HepG2 (cell line): ENCODE data around the gene ADAMTS16. TPM values are rescaled to one million over a fixed set of nuclear protein-coding genes. Genes with fewer than 3 reads are reported as not detected.
A peak's percentile ranks its signal among the peaks of the same experiment; 100 is the strongest.

Source experiments
- AGO2 ChIP-seq: fragments of 200-400 bp; formaldehyde crosslinking; optimal IDR thresholded peaks from 2 replicates; pipeline ENCODE3; 2017; ENCODE audit warnings: mild to moderate bottlenecking, low read depth, low read length, moderate library complexity
- CBX2 ChIP-seq, 2 experiments: fragments of 200-600 bp in 1 of 2; sonication (generic); formaldehyde crosslinking in 1 of 2; IDR thresholded peaks; 2 replicates each; pipeline versions ENCODE4 v1.7.0 to v1.8.1; 2018 to 2022; ENCODE audit warnings: low read depth in 2 of 2, low read length in 1 of 2, mild to moderate bottlenecking in 1 of 2, missing genetic modification reagents in 1 of 2
- ERF ChIP-seq: IDR thresholded peaks from 2 replicates; pipeline ENCODE4 v1.6.1; 2018; ENCODE audit warnings: missing biosample characterization, missing genetic modification reagents
- FOXK1 ChIP-seq: sonication (generic); formaldehyde crosslinking; IDR thresholded peaks from 2 replicates; pipeline ENCODE4 v1.4.0; 2020; ENCODE audit warnings: low read depth, missing genetic modification reagents, borderline replicate concordance
- IKZF1 ChIP-seq: fragments of 450-650 bp; IDR thresholded peaks from 2 replicates; pipeline ENCODE4 v1.7.1; 2016
- NFRKB ChIP-seq: fragments of 450-650 bp; IDR thresholded peaks from 2 replicates; pipeline ENCODE4 v1.6.1; 2017
- NRL ChIP-seq: sonication (generic); formaldehyde crosslinking; IDR thresholded peaks from 2 replicates; pipeline ENCODE4 v1.5.0; 2020; ENCODE audit warnings: missing genetic modification reagents, mild to moderate bottlenecking, moderate library complexity, borderline replicate concordance
- RFX1 ChIP-seq: fragments of 450-650 bp; IDR thresholded peaks from 2 replicates; pipeline ENCODE4 v1.6.1; 2017
- RNF2 ChIP-seq: fragments of 450-650 bp; conservative IDR thresholded peaks from 2 replicates; pipeline ENCODE4 v1.6.1; 2016; ENCODE audit warnings: low read depth
- SETDB1 ChIP-seq: sonication (generic); formaldehyde crosslinking; IDR thresholded peaks from 2 replicates; pipeline ENCODE4 v1.5.1; 2020; ENCODE audit warnings: missing genetic modification reagents, mild to moderate bottlenecking, borderline replicate concordance
- WIZ ChIP-seq: sonication (generic); formaldehyde crosslinking; IDR thresholded peaks from 2 replicates; pipeline ENCODE4 v1.5.1; 2020; ENCODE audit warnings: mild to moderate bottlenecking, missing genetic modification reagents
- ZBTB7A ChIP-seq: sonication (generic); formaldehyde crosslinking; IDR thresholded peaks from 2 replicates; pipeline ENCODE4 v1.8.0; 2022; ENCODE audit warnings: mild to moderate bottlenecking, missing genetic modification reagents
- ZFP82 ChIP-seq: sonication (generic); formaldehyde crosslinking; IDR thresholded peaks from 2 replicates; pipeline ENCODE4 v1.5.1; 2020; ENCODE audit warnings: mild to moderate bottlenecking, missing genetic modification reagents, borderline replicate concordance
- ZNF234 ChIP-seq: sonication (generic); formaldehyde crosslinking; conservative IDR thresholded peaks from 2 replicates; pipeline ENCODE4 v1.5.1; 2020; ENCODE audit warnings: mild to moderate bottlenecking, missing genetic modification reagents
- ZNF263 ChIP-seq: sonication (generic); formaldehyde crosslinking; IDR thresholded peaks from 2 replicates; pipeline ENCODE4 v1.4.0; 2020; ENCODE audit warnings: missing genetic modification reagents
- ZNF556 ChIP-seq: sonication (generic); formaldehyde crosslinking; IDR thresholded peaks from 2 replicates; pipeline ENCODE4 v1.4.0; 2020; ENCODE audit warnings: mild to moderate bottlenecking, missing genetic modification reagents, borderline replicate concordance
- ZNF569 ChIP-seq: sonication (generic); formaldehyde crosslinking; IDR thresholded peaks from 2 replicates; pipeline ENCODE4 v1.5.0; 2020; ENCODE audit warnings: mild to moderate bottlenecking, missing genetic modification reagents, moderate library complexity, borderline replicate concordance
- ZNF724P ChIP-seq: sonication (generic); formaldehyde crosslinking; IDR thresholded peaks from 2 replicates; pipeline ENCODE4 v1.8.0; 2022; ENCODE audit warnings: missing genetic modification reagents, borderline replicate concordance
- polyA plus RNA-seq, 8 experiments: library from polyadenylated mRNA; depleted of rRNA in 3 of 8; stranded (reverse) in 7 of 8; unstranded in 1 of 8; fragments of >200 nt; fragmentation: Illumina TruSeq in 4 of 8; extraction: Trizol in 4 of 8; gene quantifications; 2 replicates each; pipeline versions ENCODE4 v1.2.1 to v1.2.3, GENCODE V29; 2011 to 2016; ENCODE audit warnings: low read depth in 4 of 8, missing spikeins in 1 of 8, mixed read lengths in 1 of 8; ENCODE audit not compliant: insufficient read depth in 1 of 8
- total RNA-seq, 5 experiments: library from RNA; depleted of rRNA; stranded (reverse); fragments of >200 nt; fragmentation: Illumina TruSeq; extraction: Trizol; gene quantifications; 2 replicates each; pipeline ENCODE4 v1.2.3, GENCODE V29; 2016; ENCODE audit warnings: low read depth in 1 of 5
- TF ChIP-seq, protein P1 (sequence below): sonication (generic); formaldehyde crosslinking; conservative IDR thresholded peaks from 2 replicates; pipeline ENCODE4 v1.8.1; 2023; ENCODE audit warnings: missing genetic modification reagents
- TF ChIP-seq, protein P2 (sequence below): sonication (generic); formaldehyde crosslinking; IDR thresholded peaks from 2 replicates; pipeline ENCODE4 v1.9.0; 2021; ENCODE audit warnings: missing genetic modification reagents, borderline replicate concordance
- TF ChIP-seq, protein P3 (sequence below): sonication (generic); formaldehyde crosslinking; IDR thresholded peaks from 2 replicates; pipeline ENCODE4 v1.4.0; 2020; ENCODE audit warnings: missing genetic modification reagents
- TF ChIP-seq, protein P4 (sequence below): IDR thresholded peaks from 2 replicates; pipeline ENCODE4 v1.6.1; 2016; ENCODE audit warnings: low read depth
- TF ChIP-seq, protein P5 (sequence below): sonication (generic); formaldehyde crosslinking; IDR thresholded peaks from 2 replicates; pipeline ENCODE4 v1.5.0; 2020; ENCODE audit warnings: missing genetic modification reagents
- TF ChIP-seq, protein P6 (sequence below): sonication (generic); formaldehyde crosslinking; IDR thresholded peaks from 2 replicates; pipeline ENCODE4 v1.8.1; 2023; ENCODE audit warnings: mild to moderate bottlenecking, missing genetic modification reagents, borderline replicate concordance

The ADAMTS16 gene
- total and polyA plus RNA-seq, 2 of the 13 experiments (the other 11 are each of a cell fraction or from before 2014, with no cell fraction given): 0.02 to 0.03 TPM

DNA sequence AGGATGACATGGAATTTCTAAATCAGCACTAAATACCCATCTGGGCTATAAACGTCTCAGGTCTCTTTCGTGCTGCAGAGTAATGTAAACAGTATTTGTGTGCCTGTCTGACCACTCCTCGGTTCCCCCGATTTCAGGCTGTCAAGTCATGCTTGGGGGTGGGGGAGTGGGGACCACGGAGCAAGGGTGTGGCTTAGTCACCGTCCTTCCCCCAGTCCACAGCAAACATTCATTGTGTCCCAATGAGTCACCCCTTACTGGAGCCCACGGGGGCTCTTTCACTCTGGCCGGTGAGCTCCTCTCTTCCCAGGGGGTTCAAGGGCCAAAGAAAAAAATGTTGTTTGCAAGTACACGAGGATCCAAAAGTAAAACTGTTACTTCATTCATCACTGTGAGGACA, 210.0 kb downstream of the ADAMTS16 start (continued):
- TF ChIP-seq, protein P1, sequence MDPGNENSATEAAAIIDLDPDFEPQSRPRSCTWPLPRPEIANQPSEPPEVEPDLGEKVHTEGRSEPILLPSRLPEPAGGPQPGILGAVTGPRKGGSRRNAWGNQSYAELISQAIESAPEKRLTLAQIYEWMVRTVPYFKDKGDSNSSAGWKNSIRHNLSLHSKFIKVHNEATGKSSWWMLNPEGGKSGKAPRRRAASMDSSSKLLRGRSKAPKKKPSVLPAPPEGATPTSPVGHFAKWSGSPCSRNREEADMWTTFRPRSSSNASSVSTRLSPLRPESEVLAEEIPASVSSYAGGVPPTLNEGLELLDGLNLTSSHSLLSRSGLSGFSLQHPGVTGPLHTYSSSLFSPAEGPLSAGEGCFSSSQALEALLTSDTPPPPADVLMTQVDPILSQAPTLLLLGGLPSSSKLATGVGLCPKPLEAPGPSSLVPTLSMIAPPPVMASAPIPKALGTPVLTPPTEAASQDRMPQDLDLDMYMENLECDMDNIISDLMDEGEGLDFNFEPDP (CRISPR knock-in tag): no peak
- TF ChIP-seq RFX1: no peak
- TF ChIP-seq ZNF724P (CRISPR knock-in tag): no peak
- no peak for TF ChIP-seq ZNF234 (CRISPR knock-in tag)
- no peak for TF ChIP-seq NFRKB
- TF ChIP-seq, protein P2, sequence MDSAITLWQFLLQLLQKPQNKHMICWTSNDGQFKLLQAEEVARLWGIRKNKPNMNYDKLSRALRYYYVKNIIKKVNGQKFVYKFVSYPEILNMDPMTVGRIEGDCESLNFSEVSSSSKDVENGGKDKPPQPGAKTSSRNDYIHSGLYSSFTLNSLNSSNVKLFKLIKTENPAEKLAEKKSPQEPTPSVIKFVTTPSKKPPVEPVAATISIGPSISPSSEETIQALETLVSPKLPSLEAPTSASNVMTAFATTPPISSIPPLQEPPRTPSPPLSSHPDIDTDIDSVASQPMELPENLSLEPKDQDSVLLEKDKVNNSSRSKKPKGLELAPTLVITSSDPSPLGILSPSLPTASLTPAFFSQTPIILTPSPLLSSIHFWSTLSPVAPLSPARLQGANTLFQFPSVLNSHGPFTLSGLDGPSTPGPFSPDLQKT (CRISPR knock-in tag): no peak
- no peak for TF ChIP-seq NRL (CRISPR knock-in tag)
- no peak for TF ChIP-seq ZNF569 (CRISPR knock-in tag)
- TF ChIP-seq IKZF1: no peak
- TF ChIP-seq ZBTB7A (CRISPR knock-in tag): no peak
- TF ChIP-seq, protein P3, sequence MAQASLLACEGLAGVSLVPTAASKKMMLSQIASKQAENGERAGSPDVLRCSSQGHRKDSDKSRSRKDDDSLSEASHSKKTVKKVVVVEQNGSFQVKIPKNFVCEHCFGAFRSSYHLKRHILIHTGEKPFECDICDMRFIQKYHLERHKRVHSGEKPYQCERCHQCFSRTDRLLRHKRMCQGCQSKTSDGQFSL: no peak
- TF ChIP-seq AGO2: no peak
- TF ChIP-seq ZNF263 (CRISPR knock-in tag): no peak
- TF ChIP-seq CBX2 (IDR thresholded peaks at IDR 0.05; ENCODE audit: low read depth, low read length): no peak
- TF ChIP-seq CBX2 (CRISPR knock-in tag; IDR thresholded peaks at IDR 0.05; ENCODE audit: low read depth): no peak
- TF ChIP-seq, protein P4, sequence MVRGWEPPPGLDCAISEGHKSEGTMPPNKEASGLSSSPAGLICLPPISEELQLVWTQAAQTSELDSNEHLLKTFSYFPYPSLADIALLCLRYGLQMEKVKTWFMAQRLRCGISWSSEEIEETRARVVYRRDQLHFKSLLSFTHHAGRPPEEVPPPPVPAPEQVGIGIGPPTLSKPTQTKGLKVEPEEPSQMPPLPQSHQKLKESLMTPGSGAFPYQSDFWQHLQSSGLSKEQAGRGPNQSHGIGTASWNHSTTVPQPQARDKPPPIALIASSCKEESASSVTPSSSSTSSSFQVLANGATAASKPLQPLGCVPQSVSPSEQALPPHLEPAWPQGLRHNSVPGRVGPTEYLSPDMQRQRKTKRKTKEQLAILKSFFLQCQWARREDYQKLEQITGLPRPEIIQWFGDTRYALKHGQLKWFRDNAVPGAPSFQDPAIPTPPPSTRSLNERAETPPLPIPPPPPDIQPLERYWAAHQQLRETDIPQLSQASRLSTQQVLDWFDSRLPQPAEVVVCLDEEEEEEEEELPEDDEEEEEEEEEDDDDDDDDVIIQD: peak; percentile 28; the same call in 1 of the 2 replicates
- TF ChIP-seq ZNF556 (CRISPR knock-in tag): no peak
- TF ChIP-seq ERF: no peak
- no peak for TF ChIP-seq RNF2
- TF ChIP-seq, protein P5, sequence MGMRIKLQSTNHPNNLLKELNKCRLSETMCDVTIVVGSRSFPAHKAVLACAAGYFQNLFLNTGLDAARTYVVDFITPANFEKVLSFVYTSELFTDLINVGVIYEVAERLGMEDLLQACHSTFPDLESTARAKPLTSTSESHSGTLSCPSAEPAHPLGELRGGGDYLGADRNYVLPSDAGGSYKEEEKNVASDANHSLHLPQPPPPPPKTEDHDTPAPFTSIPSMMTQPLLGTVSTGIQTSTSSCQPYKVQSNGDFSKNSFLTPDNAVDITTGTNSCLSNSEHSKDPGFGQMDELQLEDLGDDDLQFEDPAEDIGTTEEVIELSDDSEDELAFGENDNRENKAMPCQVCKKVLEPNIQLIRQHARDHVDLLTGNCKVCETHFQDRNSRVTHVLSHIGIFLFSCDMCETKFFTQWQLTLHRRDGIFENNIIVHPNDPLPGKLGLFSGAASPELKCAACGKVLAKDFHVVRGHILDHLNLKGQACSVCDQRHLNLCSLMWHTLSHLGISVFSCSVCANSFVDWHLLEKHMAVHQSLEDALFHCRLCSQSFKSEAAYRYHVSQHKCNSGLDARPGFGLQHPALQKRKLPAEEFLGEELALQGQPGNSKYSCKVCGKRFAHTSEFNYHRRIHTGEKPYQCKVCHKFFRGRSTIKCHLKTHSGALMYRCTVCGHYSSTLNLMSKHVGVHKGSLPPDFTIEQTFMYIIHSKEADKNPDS: no peak
- no peak for TF ChIP-seq WIZ (CRISPR knock-in tag)
- no peak for TF ChIP-seq ZFP82 (CRISPR knock-in tag)
- no peak for TF ChIP-seq SETDB1
- peak; percentile 12; the same call in 1 of the 2 replicates for TF ChIP-seq FOXK1 (CRISPR knock-in tag)
- TF ChIP-seq, protein P6, sequence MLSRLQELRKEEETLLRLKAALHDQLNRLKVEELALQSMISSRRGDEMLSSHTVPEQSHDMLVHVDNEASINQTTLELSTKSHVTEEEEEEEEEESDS (CRISPR knock-in tag): no peak
